Left hindlimb (tissue), 1 donor: ENCODE measurements around the gene GNPDA1.

Experiments
- DNase-seq: peaks from one replicate; pipeline ENCODE4 v3.0.0-alpha.2; 2018

Gene GNPDA1

DNA sequence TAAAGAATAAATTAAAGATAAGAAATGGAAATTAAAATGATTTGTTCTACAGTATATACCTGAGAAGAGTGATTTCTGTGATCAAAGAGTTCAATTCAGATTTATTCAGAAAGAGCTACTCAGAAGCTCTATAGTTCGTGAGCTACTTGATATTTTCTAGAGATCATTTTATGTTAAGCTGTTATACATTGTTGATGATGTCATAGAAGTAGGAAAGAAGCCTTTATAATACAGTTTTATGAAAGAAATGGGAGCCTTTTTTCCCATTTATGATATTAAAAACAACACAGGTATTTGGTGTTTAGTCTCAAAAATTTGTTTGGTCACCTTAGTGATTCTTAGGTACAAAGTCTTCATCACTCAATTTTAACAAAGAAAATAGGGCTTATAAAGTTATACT, 23.1 kb downstream of the GNPDA1 start:
- DNase-seq = no peak

DNA sequence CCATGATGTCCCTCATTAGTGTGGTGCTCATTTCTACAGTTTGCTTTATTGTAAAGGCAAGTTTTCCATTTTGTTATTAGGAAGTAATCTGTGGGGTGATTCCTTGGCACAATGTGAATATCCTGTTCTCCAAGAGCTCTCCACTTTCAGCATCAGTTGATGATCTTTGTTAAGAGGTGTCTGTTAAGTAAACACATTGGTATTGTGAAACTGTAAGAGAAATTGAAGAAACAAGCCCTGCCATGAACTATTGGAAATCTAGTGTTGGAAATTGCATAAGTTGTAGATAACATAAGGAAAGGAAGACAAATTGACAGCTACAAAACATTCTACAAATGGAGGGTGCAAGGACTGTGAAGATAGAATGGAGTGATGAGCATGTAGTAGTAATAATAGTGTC, 26.8 kb downstream of the GNPDA1 start:
- no peak for DNase-seq

DNA sequence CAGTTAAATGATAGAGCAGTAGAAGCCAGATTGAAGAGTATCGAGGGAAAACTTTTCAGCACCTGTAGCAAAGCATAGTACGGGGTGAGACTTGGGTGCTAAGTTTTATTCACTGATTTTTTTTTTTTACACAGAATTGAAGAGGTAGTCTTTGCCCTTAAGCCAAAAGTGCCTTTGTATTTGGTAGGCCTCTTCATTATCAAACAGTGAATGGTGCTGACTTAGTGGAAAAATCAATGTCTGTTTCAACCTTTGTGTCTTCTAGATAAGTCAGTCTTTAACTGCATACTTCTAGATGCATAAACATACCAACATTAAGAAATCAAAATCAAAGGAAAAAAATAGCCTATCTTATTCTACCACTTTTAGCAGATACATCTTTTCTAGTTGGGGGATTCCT, 30.2 kb downstream of the GNPDA1 start:
- no peak for DNase-seq

DNA sequence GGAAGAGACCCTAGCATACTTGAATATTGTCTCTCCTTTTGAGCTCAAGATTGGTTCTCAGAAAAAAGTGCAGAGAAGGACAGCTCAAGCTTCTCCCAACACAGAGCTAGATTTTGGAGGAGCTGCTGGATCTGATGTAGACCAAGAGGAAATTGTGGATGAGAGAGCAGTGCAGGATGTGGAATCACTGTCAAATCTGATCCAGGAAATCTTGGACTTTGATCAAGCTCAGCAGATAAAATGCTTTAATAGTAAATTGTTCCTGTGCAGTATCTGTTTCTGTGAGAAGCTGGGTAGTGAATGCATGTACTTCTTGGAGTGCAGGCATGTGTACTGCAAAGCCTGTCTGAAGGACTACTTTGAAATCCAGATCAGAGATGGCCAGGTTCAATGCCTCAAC, 34.4 kb downstream of the GNPDA1 start:
- no peak for DNase-seq

DNA sequence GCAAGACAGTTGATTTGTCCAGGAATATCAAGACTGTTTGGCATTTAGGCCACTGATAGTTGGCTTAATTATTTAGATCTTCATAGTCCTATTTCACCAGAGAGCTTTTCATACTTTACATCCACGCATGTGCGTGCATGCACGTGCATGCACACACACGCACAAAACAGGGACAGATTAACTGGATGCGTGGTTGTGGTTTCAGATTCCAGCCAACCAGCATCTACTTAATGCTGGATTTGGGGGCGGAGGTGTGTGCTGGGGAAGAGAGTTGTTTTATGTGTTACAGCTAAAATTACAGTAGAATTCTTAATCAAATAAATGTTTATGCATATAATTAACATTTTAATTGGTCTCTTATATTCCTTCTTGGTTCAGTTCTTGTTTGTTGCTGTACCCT, 36.7 kb downstream of the GNPDA1 start:
- DNase-seq = no peak

- DNase-seq = no peak
Measured at GRCh38 chr5:141973871-141974595, 38.8 kb downstream of the GNPDA1 start.

GRCh38 chr5:141969783-141970771, 42.8 kb downstream of the GNPDA1 start:
- DNase-seq = no peak

- peak; percentile 96 for DNase-seq
Measured at GRCh38 chr5:141968914-141969608, 43.8 kb downstream of the GNPDA1 start, which contains the start of gene RNF14. RNF14 (plus strand) TSS chr5:141969105; CDS start chr5:141973589, 4,484 bp downstream.

GRCh38 chr5:141966963-141967333, 45.9 kb downstream of the GNPDA1 start:
- DNase-seq = no peak

DNA sequence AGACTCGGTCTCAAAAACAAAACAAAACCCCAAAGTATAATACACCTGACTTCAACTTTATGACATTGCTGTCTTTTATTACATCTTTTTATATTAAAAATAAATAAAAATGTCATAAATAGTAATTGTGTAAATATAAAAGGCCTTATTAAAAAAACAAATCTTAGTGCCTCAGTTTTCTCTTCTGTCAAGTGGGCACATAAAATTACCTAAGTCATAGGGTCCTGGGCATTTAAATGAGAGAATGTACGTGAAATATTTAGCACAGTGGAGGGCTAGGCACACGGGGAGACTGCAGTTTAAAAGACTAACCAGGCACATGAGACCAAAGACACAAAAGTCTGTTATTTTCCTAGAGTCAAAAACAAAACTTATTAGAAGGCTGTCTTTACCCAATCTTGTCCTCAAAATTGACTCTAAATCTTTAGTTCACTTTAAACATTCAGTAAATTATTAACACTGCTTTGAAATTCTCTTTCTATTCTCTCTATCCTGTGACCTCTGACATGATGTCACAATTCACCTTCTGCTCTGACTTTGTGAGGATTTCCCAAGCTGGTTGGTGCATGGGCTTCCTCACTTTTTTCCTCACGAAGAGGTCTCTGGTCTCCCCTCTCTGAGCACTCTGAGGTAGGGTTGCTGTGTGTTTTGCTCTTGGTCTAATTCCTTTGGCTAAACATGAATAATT, 46.4 kb downstream of the GNPDA1 start:
- no peak for DNase-seq

DNA sequence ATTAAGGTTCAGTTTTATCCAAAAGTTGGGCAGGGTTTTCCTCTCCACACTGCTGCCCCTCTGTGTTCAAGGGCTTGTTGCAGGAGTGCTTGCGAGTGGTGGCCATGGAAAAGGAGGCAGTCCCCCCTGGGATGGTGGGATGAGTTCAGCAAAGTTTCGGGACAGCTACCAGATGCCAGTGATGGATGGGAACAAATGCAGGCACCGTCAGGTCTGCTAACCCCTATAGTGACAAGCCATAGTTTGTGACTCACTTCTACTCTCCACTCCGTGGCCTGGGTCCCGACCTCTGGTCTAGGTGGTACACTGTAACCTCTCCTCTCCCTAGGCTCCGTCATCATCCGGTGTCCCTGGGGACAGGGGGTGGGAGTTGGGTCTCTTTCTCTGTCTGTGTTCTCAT, 47.8 kb downstream of the GNPDA1 start:
- DNase-seq = no peak

- no peak for DNase-seq
Measured at GRCh38 chr5:141963701-141964100, 49.1 kb downstream of the GNPDA1 start.

DNA sequence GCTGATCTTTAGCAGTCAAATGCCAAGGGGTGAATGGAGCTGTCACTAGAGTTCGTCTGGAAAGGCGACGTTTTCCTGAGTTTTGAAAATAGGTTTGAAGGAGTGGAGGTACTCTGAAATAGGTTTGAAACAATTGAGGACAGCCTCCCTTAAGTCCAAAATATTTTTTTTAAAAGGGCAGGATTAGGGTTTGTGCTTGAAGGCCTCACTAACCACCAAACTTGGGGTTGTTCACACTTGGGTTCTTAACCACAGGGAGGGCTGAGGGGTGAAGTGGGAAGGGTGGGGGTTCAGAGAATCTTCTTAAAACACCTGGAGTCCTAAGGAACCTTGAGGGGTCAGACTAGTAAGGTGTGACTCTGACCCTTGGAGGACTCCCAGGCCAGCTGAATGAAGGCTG, 51.4 kb downstream of the GNPDA1 start:
- no peak for DNase-seq

DNA sequence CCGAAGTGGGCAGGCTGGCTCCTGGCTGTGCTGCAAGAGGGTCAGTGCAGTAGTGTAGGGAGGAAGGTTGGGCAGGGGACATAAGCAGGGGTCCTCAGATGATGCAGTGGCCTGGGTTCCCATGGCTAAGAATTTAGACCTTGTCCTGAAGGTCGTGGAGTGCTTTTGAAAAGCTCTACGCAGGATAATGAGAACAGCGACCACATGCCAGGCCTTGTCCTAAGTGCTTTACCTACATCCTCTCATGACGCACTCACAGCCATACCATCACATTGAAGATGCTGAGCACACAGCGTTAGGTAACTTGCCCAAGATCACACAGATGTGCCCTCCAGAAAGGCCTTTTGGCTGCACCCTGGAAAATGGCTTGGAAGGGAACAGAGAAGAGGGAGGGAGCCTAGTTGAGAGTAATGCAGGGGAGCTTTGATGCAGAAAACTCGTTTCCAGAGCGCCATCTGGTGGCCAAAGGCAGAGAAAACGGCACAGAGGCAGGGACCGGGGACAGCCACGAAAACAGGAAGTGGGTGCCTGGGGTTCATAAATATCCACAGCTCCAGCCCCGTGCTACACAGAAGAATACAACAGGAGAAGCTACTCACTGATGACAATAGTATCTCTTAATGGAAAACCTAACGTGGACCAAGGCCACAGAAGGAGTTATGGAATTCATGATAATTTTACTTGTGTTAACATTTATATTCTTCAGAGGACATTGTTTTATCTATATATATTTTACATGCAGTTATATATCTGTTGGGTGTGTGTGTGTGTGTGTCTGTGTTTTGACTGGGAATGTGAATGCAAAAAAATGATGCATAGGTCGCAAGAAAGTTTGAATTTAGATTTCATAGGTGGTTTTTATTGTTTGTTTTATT, 52.1 kb downstream of the GNPDA1 start:
- peak; percentile 89 for DNase-seq

DNA sequence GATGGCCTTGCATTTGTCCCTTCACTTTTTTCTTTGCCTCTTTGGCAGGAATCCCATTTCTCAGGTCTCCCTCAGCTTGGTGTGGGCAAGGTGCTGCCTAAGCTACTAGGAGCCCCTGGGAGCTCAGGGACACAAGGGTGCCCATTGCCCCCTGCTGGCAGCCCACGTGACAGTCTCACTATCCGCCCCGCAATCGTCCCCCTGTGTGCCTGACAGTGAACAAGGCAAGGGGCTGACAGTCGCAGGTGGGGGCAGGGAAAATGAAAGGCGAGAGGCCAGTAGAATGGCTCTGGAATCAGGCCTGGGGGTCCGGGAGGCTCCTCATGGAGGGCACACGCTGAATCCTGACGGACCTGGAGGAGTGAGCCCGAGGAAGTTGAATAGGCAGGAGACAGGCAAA, 52.8 kb downstream of the GNPDA1 start:
- DNase-seq = no peak

DNA sequence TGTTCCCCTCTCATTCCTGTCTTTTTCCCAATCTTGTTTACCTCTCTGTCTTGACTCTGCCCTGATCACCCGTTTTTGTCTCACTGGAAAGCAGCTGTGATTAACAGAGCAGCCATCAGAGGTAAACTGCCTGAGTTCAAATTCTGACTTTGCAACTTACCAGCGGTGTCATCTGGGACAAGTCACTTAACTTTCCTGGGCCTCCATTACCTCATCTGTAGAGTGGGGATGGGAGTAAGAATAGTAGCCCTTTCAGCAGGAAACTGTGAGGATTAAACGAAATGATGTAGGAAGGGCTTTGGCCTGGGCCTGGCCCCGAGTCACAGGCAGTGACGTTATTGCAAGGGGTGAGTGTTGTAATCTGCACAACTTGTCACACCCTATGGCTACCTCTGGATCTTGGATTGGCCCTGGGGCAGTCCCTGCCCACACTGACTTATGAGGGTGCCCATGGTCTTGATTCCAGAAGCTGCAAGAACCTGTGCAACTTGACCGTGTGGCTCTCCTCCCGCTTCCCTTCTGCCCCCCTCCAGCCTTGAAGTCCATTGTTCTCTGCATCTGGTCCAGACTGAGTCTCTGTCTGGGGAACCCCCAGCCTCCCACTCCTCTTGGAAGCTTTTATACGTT, 54.2 kb downstream of the GNPDA1 start:
- no peak for DNase-seq

- peak; percentile 75 for DNase-seq
Measured at GRCh38 chr5:141958113-141958512, 54.7 kb downstream of the GNPDA1 start, which contains the start of gene PCDH12. PCDH12 (minus strand) TSS chr5:141958202; CDS start chr5:141957851, 351 bp downstream.

DNA sequence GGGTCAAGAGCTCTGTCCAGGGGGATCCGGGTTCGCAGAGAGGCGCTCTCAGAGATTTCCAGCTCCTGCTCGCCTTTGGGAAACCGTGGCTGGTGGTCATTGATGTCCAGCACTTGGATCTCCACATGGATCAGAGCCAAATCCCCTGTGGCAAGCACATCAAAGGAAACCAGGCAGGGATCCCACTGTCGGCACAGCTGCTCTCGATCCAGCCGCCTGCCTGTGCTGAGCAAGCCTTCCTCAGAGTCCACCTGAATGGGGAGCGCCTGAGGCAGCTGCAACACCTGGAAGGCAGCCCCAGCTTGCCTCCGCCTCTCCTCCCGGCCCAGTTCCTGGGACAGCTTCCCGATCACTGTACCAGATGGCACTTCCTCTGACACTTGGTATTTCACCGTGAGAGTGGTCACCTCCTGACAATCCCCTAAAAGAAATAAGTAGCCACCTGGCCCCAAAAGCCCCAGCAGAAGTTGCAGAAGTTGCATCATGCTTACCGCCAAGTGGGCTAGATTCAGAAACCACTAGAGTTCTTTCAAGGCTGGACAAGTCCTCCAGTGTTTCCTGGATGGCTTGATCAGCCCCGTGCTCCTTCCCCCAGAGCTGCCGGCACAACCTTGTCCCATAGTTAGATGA, 55.3 kb downstream of the GNPDA1 start:
- DNase-seq = no peak

DNA sequence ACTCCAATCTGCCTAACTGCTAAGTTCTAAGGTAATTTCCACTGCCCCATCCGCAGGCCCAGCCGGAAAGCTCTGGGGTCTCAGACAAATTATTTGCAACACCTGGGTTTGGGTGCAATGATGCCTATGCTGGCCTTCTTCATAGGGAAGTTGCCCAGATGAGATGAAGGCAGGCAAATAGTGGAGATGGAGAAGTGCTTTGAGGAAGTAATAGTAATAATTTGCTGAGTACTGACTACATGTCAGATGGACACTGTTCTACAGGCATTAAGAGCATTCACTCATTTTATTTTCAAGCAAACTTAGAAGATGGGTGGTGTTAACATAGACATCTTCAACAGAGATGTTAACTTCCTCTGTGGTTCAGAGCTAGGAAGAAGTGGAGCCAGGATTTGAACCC, 58.6 kb downstream of the GNPDA1 start:
- no peak for DNase-seq

- no peak for DNase-seq
Measured at GRCh38 chr5:141952020-141952419, 60.8 kb downstream of the GNPDA1 start.
